HepG2 (cell line): ENCODE data around the gene PSEN1. TPM values are rescaled to one million over a fixed set of nuclear protein-coding genes. Genes with fewer than 3 reads are reported as not detected.

Source experiments
- PCBP2 ChIP-seq: fragments of 200-400 bp; formaldehyde crosslinking; optimal IDR thresholded peaks from 2 replicates; pipeline ENCODE3; 2018; ENCODE audit warnings: low read length, low read depth; ENCODE audit not compliant: poor library complexity, severe bottlenecking
- ZNF616 ChIP-seq: sonication (generic); formaldehyde crosslinking; IDR thresholded peaks from 2 replicates; pipeline ENCODE4 v1.5.0; 2020; ENCODE audit warnings: low read depth, mild to moderate bottlenecking, missing genetic modification reagents
- ZNF781 ChIP-seq: sonication (generic); formaldehyde crosslinking; IDR thresholded peaks from 2 replicates; pipeline ENCODE4 v1.5.1; 2020; ENCODE audit warnings: borderline replicate concordance, mild to moderate bottlenecking, missing genetic modification reagents; ENCODE audit errors: not compliant biosample characterization
- polyA plus RNA-seq, 8 experiments: library from polyadenylated mRNA; depleted of rRNA in 3 of 8; stranded (reverse) in 7 of 8; unstranded in 1 of 8; fragments of >200 nt; fragmentation: Illumina TruSeq in 4 of 8; extraction: Trizol in 4 of 8; gene quantifications; 2 replicates each; pipeline versions ENCODE4 v1.2.1 to v1.2.3, GENCODE V29; 2011 to 2016; ENCODE audit warnings: low read depth in 4 of 8, missing spikeins in 1 of 8, mixed read lengths in 1 of 8; ENCODE audit not compliant: insufficient read depth in 1 of 8
- total RNA-seq, 5 experiments: library from RNA; depleted of rRNA; stranded (reverse); fragments of >200 nt; fragmentation: Illumina TruSeq; extraction: Trizol; gene quantifications; 2 replicates each; pipeline ENCODE4 v1.2.3, GENCODE V29; 2016; ENCODE audit warnings: low read depth in 1 of 5
- TF ChIP-seq, protein P1 (sequence below): sonication (generic); formaldehyde crosslinking; IDR thresholded peaks from 2 replicates; pipeline ENCODE4 v1.5.1; 2020; ENCODE audit warnings: mild to moderate bottlenecking, missing genetic modification reagents, moderate library complexity
- TF ChIP-seq, protein P2 (sequence below): sonication (generic); formaldehyde crosslinking; IDR thresholded peaks from 2 replicates; pipeline ENCODE4 v1.5.1; 2020; ENCODE audit warnings: missing genetic modification reagents, mild to moderate bottlenecking, borderline replicate concordance
- TF ChIP-seq, protein P3 (sequence below): sonication (generic); formaldehyde crosslinking; IDR thresholded peaks from 2 replicates; pipeline ENCODE4 v1.8.0; 2022; ENCODE audit warnings: low read depth, missing genetic modification reagents
- TF ChIP-seq, protein P4 (sequence below): sonication (generic); formaldehyde crosslinking; IDR thresholded peaks from 2 replicates; pipeline ENCODE4 v1.8.0; 2022; ENCODE audit warnings: mild to moderate bottlenecking, missing genetic modification reagents; ENCODE audit not compliant: insufficient replicate concordance

PSEN1 gene
- total and polyA plus RNA-seq, 2 of the 13 experiments (the other 11 are each of a cell fraction or from before 2014, with no cell fraction given), result 12.5 to 26.6 TPM

DNA sequence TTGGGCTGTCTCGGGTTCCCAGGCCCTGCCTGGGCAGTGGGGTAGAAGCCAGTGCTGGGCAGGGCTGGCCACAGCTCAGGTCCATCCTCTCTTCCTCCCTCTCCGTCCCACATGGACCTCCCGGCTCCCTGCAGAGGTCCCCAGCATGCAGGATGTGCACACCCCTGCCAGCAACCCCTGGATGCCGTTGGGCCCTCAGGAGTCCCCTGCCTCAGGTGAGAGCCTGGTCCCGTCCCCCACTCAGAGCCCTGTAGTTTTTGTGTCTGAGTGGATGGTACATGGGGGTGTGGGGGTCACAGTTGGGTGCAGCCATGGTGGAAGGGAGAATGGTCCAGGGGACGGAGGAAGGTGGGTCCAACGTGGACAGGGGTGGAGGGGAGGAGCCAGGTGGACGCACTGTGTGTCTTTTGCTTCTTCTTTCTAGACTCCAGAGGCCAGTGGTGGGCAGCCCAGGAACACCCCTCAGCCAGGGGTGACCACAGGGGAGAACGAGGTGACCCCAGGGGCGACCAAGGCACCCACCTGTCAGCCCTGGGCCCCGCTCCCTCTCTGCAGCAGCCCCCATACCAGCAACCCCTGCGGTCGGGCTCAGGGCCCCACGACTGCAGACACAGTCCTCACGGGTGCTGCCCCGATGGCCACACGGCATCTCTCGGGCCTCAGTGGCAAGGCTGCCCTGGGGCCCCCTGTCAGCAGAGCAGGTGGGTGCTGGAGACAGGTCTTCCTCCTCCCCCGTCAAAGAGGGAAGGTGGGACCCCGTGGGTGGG, 122.7 kb downstream of the PSEN1 start (continued):
- TF ChIP-seq, protein P1, sequence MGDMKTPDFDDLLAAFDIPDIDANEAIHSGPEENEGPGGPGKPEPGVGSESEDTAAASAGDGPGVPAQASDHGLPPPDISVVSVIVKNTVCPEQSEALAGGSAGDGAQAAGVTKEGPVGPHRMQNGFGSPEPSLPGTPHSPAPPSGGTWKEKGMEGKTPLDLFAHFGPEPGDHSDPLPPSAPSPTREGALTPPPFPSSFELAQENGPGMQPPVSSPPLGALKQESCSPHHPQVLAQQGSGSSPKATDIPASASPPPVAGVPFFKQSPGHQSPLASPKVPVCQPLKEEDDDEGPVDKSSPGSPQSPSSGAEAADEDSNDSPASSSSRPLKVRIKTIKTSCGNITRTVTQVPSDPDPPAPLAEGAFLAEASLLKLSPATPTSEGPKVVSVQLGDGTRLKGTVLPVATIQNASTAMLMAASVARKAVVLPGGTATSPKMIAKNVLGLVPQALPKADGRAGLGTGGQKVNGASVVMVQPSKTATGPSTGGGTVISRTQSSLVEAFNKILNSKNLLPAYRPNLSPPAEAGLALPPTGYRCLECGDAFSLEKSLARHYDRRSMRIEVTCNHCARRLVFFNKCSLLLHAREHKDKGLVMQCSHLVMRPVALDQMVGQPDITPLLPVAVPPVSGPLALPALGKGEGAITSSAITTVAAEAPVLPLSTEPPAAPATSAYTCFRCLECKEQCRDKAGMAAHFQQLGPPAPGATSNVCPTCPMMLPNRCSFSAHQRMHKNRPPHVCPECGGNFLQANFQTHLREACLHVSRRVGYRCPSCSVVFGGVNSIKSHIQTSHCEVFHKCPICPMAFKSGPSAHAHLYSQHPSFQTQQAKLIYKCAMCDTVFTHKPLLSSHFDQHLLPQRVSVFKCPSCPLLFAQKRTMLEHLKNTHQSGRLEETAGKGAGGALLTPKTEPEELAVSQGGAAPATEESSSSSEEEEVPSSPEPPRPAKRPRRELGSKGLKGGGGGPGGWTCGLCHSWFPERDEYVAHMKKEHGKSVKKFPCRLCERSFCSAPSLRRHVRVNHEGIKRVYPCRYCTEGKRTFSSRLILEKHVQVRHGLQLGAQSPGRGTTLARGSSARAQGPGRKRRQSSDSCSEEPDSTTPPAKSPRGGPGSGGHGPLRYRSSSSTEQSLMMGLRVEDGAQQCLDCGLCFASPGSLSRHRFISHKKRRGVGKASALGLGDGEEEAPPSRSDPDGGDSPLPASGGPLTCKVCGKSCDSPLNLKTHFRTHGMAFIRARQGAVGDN (CRISPR knock-in tag), result no peak
- no peak for TF ChIP-seq ZNF616
- TF ChIP-seq, protein P2, sequence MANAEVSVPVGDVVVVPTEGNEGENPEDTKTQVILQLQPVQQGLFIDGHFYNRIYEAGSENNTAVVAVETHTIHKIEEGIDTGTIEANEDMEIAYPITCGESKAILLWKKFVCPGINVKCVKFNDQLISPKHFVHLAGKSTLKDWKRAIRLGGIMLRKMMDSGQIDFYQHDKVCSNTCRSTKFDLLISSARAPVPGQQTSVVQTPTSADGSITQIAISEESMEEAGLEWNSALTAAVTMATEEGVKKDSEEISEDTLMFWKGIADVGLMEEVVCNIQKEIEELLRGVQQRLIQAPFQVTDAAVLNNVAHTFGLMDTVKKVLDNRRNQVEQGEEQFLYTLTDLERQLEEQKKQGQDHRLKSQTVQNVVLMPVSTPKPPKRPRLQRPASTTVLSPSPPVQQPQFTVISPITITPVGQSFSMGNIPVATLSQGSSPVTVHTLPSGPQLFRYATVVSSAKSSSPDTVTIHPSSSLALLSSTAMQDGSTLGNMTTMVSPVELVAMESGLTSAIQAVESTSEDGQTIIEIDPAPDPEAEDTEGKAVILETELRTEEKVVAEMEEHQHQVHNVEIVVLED, result no peak
- no peak for TF ChIP-seq ZNF781
- no peak for TF ChIP-seq PCBP2
- TF ChIP-seq, protein P3, sequence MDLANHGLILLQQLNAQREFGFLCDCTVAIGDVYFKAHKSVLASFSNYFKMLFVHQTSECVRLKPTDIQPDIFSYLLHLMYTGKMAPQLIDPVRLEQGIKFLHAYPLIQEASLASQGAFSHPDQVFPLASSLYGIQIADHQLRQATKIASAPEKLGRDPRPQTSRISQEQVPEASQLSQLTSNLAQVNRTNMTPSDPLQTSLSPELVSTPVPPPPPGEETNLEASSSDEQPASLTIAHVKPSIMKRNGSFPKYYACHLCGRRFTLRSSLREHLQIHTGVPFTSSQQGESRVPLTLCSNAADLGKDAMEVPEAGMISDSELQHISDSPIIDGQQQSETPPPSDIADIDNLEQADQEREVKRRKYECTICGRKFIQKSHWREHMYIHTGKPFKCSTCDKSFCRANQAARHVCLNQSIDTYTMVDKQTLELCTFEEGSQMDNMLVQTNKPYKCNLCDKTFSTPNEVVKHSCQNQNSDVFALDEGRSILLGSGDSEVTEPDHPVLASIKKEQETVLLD, result no peak
- TF ChIP-seq, protein P4, sequence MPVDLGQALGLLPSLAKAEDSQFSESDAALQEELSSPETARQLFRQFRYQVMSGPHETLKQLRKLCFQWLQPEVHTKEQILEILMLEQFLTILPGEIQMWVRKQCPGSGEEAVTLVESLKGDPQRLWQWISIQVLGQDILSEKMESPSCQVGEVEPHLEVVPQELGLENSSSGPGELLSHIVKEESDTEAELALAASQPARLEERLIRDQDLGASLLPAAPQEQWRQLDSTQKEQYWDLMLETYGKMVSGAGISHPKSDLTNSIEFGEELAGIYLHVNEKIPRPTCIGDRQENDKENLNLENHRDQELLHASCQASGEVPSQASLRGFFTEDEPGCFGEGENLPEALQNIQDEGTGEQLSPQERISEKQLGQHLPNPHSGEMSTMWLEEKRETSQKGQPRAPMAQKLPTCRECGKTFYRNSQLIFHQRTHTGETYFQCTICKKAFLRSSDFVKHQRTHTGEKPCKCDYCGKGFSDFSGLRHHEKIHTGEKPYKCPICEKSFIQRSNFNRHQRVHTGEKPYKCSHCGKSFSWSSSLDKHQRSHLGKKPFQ, result no peak
